Choroid plexus epithelial cell (primary cell): ENCODE data around the gene LEMD2.

Source experiments
- DNase-seq: peaks from one replicate; pipeline ENCODE4 v3.0.0-alpha.2; 2010; ENCODE audit warnings: low read depth
- H3K4me3 ChIP-seq: 2 replicates; pipeline ENCODE4 v1.5.1; 2011; ENCODE audit warnings: low read depth, mild to moderate bottlenecking, control low read depth, low read length, moderate library complexity
- TF ChIP-seq, protein P1 (sequence below): conservative IDR thresholded peaks from 2 replicates; pipeline ENCODE4 v1.5.1; 2011; ENCODE audit warnings: low read depth, mild to moderate bottlenecking, control low read depth, inconsistent platforms, low read length, moderate library complexity

The LEMD2 gene

DNA sequence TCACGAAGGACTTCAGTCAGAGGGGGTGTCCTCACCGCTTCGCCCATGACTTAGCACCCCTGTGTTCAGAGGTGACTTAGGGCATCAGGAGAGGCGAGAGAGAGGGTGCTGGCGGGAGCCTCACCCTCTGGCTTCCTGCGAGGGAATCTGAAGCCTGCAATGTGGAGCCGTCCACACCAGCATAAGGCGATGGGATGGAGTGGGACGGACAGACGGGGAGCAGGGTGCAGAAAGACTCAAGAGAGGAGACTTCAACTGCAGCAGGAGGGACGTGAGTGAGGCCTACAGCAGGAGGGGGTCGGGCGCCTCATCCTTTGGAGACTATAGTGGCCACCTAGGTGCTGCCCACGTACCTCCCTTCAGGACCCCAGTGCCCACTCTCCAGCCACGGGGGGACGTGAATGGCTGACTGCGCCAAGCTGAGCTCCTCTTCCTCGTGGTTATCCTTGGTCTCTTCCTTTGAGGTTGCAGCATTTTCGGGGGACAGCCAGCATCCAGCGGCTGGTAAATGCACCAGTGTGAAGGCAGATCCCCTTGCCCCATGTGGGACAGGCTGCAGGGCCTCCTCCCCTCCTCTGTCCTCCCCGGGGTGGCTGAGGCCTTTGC, 41.8 kb upstream of the LEMD2 start:
- DNase-seq: no peak
- TF ChIP-seq, protein P1, sequence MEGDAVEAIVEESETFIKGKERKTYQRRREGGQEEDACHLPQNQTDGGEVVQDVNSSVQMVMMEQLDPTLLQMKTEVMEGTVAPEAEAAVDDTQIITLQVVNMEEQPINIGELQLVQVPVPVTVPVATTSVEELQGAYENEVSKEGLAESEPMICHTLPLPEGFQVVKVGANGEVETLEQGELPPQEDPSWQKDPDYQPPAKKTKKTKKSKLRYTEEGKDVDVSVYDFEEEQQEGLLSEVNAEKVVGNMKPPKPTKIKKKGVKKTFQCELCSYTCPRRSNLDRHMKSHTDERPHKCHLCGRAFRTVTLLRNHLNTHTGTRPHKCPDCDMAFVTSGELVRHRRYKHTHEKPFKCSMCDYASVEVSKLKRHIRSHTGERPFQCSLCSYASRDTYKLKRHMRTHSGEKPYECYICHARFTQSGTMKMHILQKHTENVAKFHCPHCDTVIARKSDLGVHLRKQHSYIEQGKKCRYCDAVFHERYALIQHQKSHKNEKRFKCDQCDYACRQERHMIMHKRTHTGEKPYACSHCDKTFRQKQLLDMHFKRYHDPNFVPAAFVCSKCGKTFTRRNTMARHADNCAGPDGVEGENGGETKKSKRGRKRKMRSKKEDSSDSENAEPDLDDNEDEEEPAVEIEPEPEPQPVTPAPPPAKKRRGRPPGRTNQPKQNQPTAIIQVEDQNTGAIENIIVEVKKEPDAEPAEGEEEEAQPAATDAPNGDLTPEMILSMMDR: no peak
- no peak overlapping the region for H3K4me3 ChIP-seq

DNA sequence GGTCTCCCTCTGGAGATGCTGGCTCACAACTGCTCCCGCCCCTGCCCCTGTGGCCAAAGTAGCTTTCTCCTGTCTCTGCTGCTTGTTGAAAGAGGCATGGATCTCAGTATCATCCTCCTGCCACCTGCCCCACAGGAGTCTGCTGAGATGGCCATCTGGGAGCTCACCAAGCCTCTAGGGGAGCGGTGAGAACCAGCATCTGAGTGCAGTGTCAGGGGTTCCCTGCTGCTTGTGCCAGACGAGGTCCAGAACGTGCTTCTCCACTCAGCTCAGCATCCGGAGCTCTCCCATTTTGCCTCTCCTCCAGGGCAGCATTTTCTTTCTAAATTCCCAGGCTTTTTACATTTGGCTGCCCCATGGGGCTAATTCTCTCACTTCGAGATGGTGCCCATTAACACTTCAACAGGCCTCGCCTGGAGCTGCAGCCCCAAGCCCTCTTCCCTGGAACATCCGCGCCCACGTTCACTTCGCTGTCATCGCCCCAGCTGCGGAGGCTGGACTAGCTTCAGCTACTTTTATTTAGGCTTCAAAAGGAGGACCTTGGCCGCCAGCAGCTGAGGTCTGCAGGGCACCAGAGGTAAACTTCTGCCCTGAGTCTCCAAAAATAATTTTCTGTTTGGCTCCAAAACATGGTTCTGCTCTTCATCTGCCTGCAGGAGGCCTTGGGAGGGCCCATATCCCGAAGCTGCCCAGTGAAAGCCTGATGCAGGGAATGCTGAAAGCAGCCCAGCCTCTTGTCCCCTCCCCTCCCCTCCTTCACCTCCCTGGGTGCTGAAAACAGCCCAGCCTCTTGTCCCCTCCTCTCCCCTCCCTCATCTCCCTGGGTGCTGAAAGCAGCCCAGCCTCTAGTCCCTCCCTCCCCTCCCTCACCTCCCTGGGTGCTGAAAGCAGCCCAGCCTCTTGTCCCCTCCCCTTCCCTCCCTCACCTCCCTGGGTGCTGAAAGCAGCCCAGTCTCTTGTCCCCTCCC, 40.1 kb upstream of the LEMD2 start:
- TF ChIP-seq, protein P1: peak; percentile 2

DNA sequence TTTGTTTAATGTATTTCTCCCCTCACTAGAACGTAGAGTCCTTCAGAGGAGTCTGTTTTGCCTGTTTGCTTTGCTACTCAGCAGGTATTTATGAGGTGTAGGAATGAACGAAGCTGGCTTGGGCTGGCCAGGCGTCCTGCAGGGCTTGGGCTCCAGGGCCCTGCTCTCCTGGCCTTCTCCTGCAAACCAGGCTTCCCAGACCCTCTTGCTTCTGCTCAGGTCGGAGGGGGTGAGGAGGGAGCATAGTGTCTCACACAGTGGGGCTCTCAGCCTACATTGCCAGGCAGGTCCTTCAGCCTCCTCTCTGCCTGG, 39.5 kb upstream of the LEMD2 start:
- H3K4me3 ChIP-seq: no peak overlapping the region
- TF ChIP-seq, protein P1: no peak
- DNase-seq: no peak

More for the DNA sequence above, 40.1 kb upstream of the LEMD2 start:
- no peak overlapping the region for H3K4me3 ChIP-seq
- peak; percentile 60 for DNase-seq

DNA sequence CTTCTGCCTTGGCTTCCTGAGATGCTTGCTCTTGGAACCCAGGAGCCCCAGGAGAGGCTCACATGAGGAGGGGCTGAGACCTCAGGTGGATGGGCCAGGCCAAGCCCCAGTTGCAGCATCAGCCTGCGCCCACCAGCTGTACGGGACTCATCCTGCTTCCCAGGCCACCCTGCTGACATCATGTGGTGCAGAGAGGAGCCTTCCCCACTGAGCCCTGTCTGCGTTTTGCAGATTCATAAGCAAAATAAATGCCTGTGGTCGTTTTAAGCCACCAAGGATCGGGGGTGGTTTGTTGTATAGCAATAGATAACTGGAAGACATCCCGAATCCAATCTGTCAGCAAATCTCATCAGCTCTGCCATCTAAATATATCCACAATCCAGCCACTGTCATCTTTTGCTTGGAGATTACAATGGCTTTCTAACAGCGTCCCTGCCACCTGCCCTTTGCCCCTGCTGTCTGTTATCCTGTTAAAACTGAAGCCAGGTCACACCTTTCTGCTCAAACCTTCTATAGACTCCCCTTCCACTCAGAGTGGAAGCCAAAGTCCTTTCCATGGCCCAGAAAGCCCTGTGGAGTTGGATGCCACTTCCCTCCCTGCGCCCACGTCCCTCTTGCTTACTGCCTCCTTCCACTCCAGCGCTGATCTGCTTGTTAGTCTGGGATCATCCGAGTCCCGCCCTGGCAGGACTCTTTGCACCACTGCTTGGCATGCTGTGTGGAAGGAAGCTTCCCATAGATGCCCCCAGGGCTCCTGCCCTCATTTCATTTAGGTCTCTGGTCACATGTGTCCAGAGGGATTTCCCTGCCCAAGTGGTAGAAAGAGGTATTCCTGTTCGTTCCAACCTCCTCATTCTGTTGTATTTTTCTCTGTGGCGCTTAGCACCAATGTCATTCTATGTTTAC, 38.9 kb upstream of the LEMD2 start:
- peak; percentile 80 for DNase-seq
- TF ChIP-seq, protein P1: no peak
- H3K4me3 ChIP-seq: no peak overlapping the region

DNA sequence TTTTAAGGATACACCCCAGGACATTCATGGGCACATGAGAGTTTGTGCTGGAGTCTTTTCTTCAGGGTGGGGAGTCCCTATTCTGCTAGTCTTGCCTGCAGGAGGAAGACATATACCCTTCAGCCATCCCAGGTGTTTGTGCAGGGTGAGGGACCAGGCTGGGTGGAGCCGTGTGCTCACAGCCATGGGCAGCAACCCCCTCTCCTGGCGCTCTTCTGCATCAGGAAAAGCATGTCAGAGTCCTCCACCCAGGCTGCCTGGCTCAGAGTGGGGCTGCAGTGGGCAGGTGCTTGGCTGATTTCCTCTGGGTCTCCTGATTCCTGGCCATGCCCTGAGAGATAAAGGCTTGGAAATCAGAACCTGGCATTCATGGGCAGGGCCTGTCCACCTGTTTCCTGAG, 37.6 kb upstream of the LEMD2 start:
- H3K4me3 ChIP-seq: no peak overlapping the region
- TF ChIP-seq, protein P1: no peak
- no peak for DNase-seq

DNA sequence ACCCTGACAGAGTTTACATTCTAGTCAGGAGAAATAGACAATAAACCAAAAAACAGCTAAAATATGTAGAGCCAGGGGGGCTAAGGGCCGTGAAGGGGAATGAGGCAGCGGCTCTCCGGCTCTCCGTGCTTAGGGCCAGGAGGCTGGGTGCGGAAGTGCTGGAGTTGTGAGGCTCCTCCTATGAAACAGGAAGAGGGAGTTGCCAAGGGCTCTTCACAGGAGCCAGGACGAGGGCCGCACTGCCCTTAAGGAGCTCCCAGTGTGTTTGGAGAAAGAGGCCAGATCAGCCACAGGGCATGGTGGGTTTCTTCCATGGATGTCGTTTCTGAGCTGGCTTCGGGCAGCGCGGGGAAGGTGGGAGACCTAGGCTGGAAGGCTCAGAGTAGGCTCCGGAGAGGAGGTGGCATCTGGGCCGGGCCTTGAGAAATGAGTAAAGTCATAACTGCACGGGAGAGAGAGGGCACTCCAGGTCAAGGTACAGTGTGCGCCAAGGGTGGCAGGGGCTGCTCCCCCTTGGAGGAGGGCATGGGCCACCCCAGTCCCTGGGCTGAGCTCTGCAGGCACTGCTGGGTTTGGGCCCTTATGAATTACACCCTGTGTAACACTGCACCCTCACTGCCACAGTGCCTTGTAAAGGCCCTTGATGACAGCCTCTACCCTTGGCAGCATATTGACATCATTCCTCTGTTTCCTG, 35.7 kb upstream of the LEMD2 start:
- no peak overlapping the region for H3K4me3 ChIP-seq
- TF ChIP-seq, protein P1: no peak
- peak; percentile 73 for DNase-seq
